Heart left ventricle (tissue), 13 donors: ENCODE data around the gene CXCR6.

ENCODE experiments used
- CTCF ChIP-seq, 12 donors: fragments of 200-600 bp; sonication (generic) in 4 of 12; IDR thresholded peaks; one replicate each; pipeline versions ENCODE4 v1.5.0 to v1.8.0; 2018 to 2022; ENCODE audit warnings: antibody characterized with exemption in 12 of 12, mild to moderate bottlenecking in 5 of 12
- POLR2A ChIP-seq, 2 donors: fragments of 450-650 bp; IDR thresholded peaks; one replicate each; pipeline ENCODE4 v1.6.1; 2017; ENCODE audit warnings: antibody characterized with exemption in 2 of 2, mild to moderate bottlenecking in 2 of 2, moderate library complexity in 2 of 2
- donor health status: ischemic (EF 13 %, LVEDD 7.1; RV severe dilation, severe dysfunction).
- donor health status: DM: no; HTN: yes; CAD: no.
- donor health status: DM: no; HTN: no; CAD: no.
- donor health status: ischemic (EF 25% LVEDD 6.9; RV normal size, moderate dysfunction).
- donor health status: ischemic (EF 25% LVEDD 5.7; RV mildly dilated, moderate dysfunction).
- donor health status: ischemic (EF 35%, LVEDD 5.7; RV mildly dilated, moderate dysfunction).
- donor health status: nonischemic (EF 11% LVEDD 7.7; RV severe dilation, severe dysfunction).
- donor health status: DM: yes; HTN: yes; CAD: no.
- donor health status: PGD.
- donor health status: ischemic (EF 29% LVEDD 5.4; RV normal size, mild dysfunction).
- donor health status: nonischemic (EF 23%, LVEDD 6.1; RV moderate dilation, normal function).

DNA sequence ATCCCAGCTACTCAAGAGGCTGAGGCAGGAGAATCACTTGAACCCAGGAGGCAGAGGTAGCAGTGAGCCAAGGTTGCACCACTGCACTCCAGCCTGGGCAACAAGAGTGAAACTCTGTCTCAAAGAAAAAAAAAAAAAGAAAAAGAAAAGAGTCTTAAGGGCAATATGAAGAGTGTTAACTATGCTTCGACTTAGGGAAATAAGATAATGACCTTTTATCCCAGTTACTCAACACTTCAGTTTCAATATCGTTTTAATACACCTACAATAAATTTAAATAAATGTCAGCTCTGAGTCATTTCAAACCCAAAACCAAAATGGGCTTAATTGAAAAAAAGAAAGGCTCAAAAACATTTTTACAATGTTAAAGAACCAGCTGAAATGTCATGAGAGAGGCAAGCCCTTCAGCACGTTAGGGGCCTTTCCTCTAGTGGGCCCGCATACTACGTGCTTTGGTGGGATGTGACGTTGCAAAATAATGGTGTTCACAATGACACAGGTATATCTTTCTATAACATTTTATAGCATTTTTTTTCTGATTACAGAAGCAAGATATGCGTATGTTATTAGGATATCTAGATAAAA is 37.1 kb downstream of the CXCR6 start:
- no peak for TF ChIP-seq CTCF (IDR thresholded peaks at IDR 0.05)
- TF ChIP-seq POLR2A (IDR thresholded peaks at IDR 0.05) = no peak
